ENCODE measurements around the gene EIPR1. TPM values are rescaled to one million over a fixed set of nuclear protein-coding genes. Genes with fewer than 3 reads are reported as not detected.

Gene EIPR1
- total RNA-seq, 1 experiment from 2014 or later = 36.9 TPM

DNA sequence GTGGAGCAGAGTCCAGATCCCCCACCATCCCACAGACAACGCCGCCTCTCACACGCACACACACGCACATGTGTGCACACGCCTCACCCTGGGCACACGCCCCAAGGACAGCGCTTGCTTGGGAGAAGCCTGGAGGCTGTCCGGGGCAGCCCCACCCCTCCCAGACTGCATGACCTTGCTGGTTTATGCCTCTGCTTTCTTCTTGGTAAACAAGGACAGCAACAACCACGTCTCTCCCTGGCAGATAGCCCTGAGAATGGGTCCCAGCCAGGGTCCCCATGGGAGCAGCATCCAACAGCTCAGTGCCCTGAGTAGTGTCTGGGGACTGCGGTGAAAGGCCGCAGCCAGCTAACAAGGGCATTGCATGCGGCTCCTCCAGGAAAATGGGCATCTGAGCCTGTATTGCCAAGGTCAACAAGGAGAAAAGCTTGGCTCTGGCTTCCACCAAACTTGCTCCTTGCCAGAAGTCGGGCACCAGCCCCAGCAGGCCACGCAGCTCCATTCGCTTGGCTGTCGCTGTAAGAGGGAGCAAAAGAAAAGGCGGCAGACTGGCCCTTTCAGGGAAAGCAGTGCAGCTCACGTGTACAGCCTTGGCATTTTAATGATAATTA, 234.6 kb downstream of the EIPR1 start:
- Mint-ChIP-seq H3K4me3 (ENCODE audit: unreplicated experiment) (no peak overlapping the region), H3K27me3 (ENCODE audit: insufficient read depth, unreplicated experiment) (no peaks in the 10 kb centered on the region), H3K9me3 (ENCODE audit: unreplicated experiment) (no peaks in the 10 kb centered on the region), H3K4me1 (ENCODE audit: low read depth, unreplicated experiment) (no peaks in the 10 kb centered on the region), H3K27ac (ENCODE audit: unreplicated experiment) (no peak overlapping the region), H3K36me3 (ENCODE audit: insufficient read depth, unreplicated experiment) (peaks cover 5% of the 10 kb centered on the region)
- H3K4me3 ChIP-seq (ENCODE audit: low read depth, low read length) = no peak overlapping the region
- POLR2A ChIA-PET = no interaction called here
- H3K9me3 ChIP-seq = peaks cover 6% of the 10 kb centered on the region; the same call in 1 of the 2 replicates
- H3K4me1 ChIP-seq = no peaks in the 10 kb centered on the region
- no TSS peak for BruUV-seq (replicated peaks)
- TF ChIP-seq, protein P1, sequence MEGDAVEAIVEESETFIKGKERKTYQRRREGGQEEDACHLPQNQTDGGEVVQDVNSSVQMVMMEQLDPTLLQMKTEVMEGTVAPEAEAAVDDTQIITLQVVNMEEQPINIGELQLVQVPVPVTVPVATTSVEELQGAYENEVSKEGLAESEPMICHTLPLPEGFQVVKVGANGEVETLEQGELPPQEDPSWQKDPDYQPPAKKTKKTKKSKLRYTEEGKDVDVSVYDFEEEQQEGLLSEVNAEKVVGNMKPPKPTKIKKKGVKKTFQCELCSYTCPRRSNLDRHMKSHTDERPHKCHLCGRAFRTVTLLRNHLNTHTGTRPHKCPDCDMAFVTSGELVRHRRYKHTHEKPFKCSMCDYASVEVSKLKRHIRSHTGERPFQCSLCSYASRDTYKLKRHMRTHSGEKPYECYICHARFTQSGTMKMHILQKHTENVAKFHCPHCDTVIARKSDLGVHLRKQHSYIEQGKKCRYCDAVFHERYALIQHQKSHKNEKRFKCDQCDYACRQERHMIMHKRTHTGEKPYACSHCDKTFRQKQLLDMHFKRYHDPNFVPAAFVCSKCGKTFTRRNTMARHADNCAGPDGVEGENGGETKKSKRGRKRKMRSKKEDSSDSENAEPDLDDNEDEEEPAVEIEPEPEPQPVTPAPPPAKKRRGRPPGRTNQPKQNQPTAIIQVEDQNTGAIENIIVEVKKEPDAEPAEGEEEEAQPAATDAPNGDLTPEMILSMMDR (IDR thresholded peaks at IDR 0.05; ENCODE audit: insufficient read depth in 1 of 2, low read depth in 1 of 2, low read length in 1 of 2, severe bottlenecking in 1 of 2, unreplicated experiment in 1 of 2) = no peak
- no peak for DNase-seq
- no peaks in the 10 kb centered on the region for H3K27me3 ChIP-seq (replicated peaks; ENCODE audit: control insufficient read depth, insufficient read depth, low read length)
- no peaks in the 10 kb centered on the region for H3K36me3 ChIP-seq (ENCODE audit: control insufficient read depth, insufficient read depth, low read length)
- CTCF ChIA-PET = interaction anchor here (0.5 kb wide), 1 partner anchor 42 kb away, joined by 4 read pairs; no protein-coding TSS in a partner anchor
- intact Hi-C loops (cut with micrococcal nuclease; ENCODE audit: unreplicated experiment) = no loop called here

DNA sequence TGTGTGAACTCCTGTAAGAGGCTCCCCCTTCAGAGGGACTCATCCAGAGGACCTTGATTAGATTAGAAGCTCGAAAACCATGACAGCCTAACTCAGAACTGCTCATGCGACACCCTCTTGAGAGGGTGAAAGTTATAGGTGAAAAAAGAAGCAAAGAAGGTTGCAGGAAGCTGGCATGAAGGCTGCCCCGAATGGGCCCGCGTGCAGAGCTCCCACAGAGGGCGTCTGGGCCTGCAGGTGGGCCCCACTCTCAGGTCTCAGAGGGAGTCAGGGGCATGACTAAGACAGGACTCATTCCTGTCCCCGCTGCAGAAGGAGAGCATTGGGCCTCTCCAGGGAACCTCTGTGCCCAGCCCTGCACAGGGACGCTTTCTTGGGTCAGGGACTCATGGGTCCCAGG, 235.4 kb downstream of the EIPR1 start:
- H3K27me3 Mint-ChIP-seq (ENCODE audit: insufficient read depth, unreplicated experiment) = no peaks in the 10 kb centered on the region
- H3K4me1 ChIP-seq = no peaks in the 10 kb centered on the region

DNA sequence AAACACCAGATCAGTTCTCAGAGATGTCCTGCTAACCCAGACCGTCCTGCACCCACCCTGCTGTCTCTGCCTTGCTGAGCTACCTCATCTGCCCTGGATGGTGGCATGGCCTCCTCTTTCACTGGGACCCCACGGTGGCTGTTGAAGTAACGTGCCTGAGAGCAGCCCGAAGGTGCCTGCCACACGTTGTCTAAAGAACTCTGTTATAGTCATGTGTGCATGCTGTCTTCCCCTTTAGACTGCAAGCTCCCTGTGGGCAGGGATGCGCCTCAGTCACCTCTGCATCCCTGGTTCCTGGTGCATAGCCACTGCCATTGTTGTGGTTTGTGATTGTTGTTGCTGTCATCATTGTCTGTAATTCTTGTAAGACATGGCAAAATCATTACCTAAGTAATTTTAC, 235.9 kb downstream of the EIPR1 start:
- H3K4me3 Mint-ChIP-seq (ENCODE audit: unreplicated experiment) = no peak overlapping the region
- intact Hi-C loops (cut with micrococcal nuclease; ENCODE audit: unreplicated experiment) = no loop called here
- no peaks in the 10 kb centered on the region for H3K4me1 ChIP-seq
- ChIA-PET CTCF (no interaction called here), POLR2A (no interaction called here)
- H3K27me3 Mint-ChIP-seq (ENCODE audit: insufficient read depth, unreplicated experiment) = no peaks in the 10 kb centered on the region
- H3K27me3 ChIP-seq (replicated peaks; ENCODE audit: control insufficient read depth, insufficient read depth, low read length) = no peaks in the 10 kb centered on the region
- peaks cover 6% of the 10 kb centered on the region; the same call in 1 of the 2 replicates for H3K9me3 ChIP-seq
- H3K27ac Mint-ChIP-seq (ENCODE audit: unreplicated experiment) = no peak overlapping the region
- no peak overlapping the region for H3K4me3 ChIP-seq (ENCODE audit: low read depth, low read length)
- H3K9me3 Mint-ChIP-seq (ENCODE audit: unreplicated experiment) = no peaks in the 10 kb centered on the region
- no peaks in the 10 kb centered on the region for H3K36me3 ChIP-seq (ENCODE audit: control insufficient read depth, insufficient read depth, low read length)
- H3K36me3 Mint-ChIP-seq (ENCODE audit: insufficient read depth, unreplicated experiment) = peaks cover 5% of the 10 kb centered on the region
- DNase-seq = no peak
- BruUV-seq (replicated peaks) = no TSS peak
- TF ChIP-seq, protein P1 (IDR thresholded peaks at IDR 0.05; ENCODE audit: insufficient read depth in 1 of 2, low read depth in 1 of 2, low read length in 1 of 2, severe bottlenecking in 1 of 2, unreplicated experiment in 1 of 2) = no peak
- no peaks in the 10 kb centered on the region for H3K4me1 Mint-ChIP-seq (ENCODE audit: low read depth, unreplicated experiment)

More for the DNA sequence above, 235.4 kb downstream of the EIPR1 start:
- Histone ChIP-seq H3K9me3 (peaks cover 6% of the 10 kb centered on the region; the same call in 1 of the 2 replicates), H3K27me3 (replicated peaks; ENCODE audit: control insufficient read depth, insufficient read depth, low read length) (no peaks in the 10 kb centered on the region), H3K36me3 (ENCODE audit: control insufficient read depth, insufficient read depth, low read length) (no peaks in the 10 kb centered on the region), H3K4me3 (ENCODE audit: low read depth, low read length) (no peak overlapping the region)
- no peak overlapping the region for H3K4me3 Mint-ChIP-seq (ENCODE audit: unreplicated experiment)
- no peaks in the 10 kb centered on the region for H3K4me1 Mint-ChIP-seq (ENCODE audit: low read depth, unreplicated experiment)
- no TSS peak for BruUV-seq (replicated peaks)
- DNase-seq = no peak
- no peak overlapping the region for H3K27ac Mint-ChIP-seq (ENCODE audit: unreplicated experiment)
- intact Hi-C loops (cut with micrococcal nuclease; ENCODE audit: unreplicated experiment) = no loop called here
- TF ChIP-seq, protein P1 (IDR thresholded peaks at IDR 0.05; ENCODE audit: insufficient read depth in 1 of 2, low read depth in 1 of 2, low read length in 1 of 2, severe bottlenecking in 1 of 2, unreplicated experiment in 1 of 2) = no peak
- CTCF ChIA-PET = no interaction called here
- POLR2A ChIA-PET = no interaction called here
- peaks cover 5% of the 10 kb centered on the region for H3K36me3 Mint-ChIP-seq (ENCODE audit: insufficient read depth, unreplicated experiment)
- H3K9me3 Mint-ChIP-seq (ENCODE audit: unreplicated experiment) = no peaks in the 10 kb centered on the region
